Measurements from ENCODE around the gene UCK2. TPM values are rescaled to one million over a fixed set of nuclear protein-coding genes. Genes with fewer than 3 reads are reported as not detected.
A peak's percentile ranks its signal among the peaks of the same experiment; 100 is the strongest.

The UCK2 gene
- total RNA-seq, 1 donor from 2014 or later: 49.8 TPM

GRCh38 chr1:165886983-165887382, 59.6 kb downstream of the UCK2 start:
- H3K4me3 Mint-ChIP-seq (ENCODE audit: unreplicated experiment): no peak overlapping the region
- H3K27me3 Mint-ChIP-seq (ENCODE audit: unreplicated experiment): no peaks in the 10 kb centered on the region
- H3K9me3 Mint-ChIP-seq (ENCODE audit: unreplicated experiment): no peaks in the 10 kb centered on the region
- no peak overlapping the region for H3K27ac Mint-ChIP-seq (ENCODE audit: unreplicated experiment)
- H3K4me1 Mint-ChIP-seq (ENCODE audit: unreplicated experiment): peaks cover 58% of the 10 kb centered on the region
- H3K36me3 Mint-ChIP-seq (ENCODE audit: unreplicated experiment): peaks cover 7% of the 10 kb centered on the region
- no peak for TF ChIP-seq CTCF (IDR thresholded peaks at IDR 0.05)
- no peak for DNase-seq (ENCODE audit: extremely low spot score, unreplicated experiment)

GRCh38 chr1:165887877-165888551, 60.6 kb downstream of the UCK2 start:
- Mint-ChIP-seq H3K36me3 (ENCODE audit: unreplicated experiment) (peaks cover 14% of the 10 kb centered on the region), H3K9me3 (ENCODE audit: unreplicated experiment) (no peaks in the 10 kb centered on the region), H3K4me1 (ENCODE audit: unreplicated experiment) (peaks cover 61% of the 10 kb centered on the region), H3K4me3 (ENCODE audit: unreplicated experiment) (no peak overlapping the region), H3K27me3 (ENCODE audit: unreplicated experiment) (no peaks in the 10 kb centered on the region), H3K27ac (ENCODE audit: unreplicated experiment) (peak overlapping the region; percentile 21)
- no peak for DNase-seq (ENCODE audit: extremely low spot score, unreplicated experiment)
- no peak for TF ChIP-seq CTCF (IDR thresholded peaks at IDR 0.05)

GRCh38 chr1:165888552-165888920, 61.1 kb downstream of the UCK2 start:
- Mint-ChIP-seq H3K27me3 (ENCODE audit: unreplicated experiment) (no peaks in the 10 kb centered on the region), H3K27ac (ENCODE audit: unreplicated experiment) (no peak overlapping the region), H3K4me3 (ENCODE audit: unreplicated experiment) (no peak overlapping the region)

DNA sequence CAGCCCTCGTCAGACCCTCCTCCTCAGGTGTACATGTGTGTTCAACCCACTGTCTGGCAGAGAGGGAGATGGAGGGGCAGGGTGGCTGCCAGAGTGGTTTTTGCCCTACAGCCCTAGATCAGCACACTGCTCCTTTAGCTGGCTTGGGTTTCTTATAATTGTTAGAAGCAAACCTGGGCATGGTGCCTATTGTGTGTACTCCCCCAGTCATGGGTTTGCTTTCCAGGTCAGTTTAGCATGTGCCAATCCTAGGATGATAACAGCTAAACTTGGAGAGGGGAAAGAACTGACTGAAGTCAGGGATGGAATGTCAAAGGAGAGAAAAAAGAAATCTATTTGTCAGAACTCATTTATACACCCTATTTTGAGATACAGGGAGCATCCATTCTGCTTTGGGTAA, 63.3 kb downstream of the UCK2 start:
- DNase-seq (ENCODE audit: extremely low spot score, unreplicated experiment): no peak
- H3K4me3 Mint-ChIP-seq (ENCODE audit: unreplicated experiment): no peak overlapping the region
- no peaks in the 10 kb centered on the region for H3K9me3 Mint-ChIP-seq (ENCODE audit: unreplicated experiment)
- H3K27me3 Mint-ChIP-seq (ENCODE audit: unreplicated experiment): no peaks in the 10 kb centered on the region
- H3K36me3 Mint-ChIP-seq (ENCODE audit: unreplicated experiment): peaks cover 14% of the 10 kb centered on the region
- peaks cover 57% of the 10 kb centered on the region for H3K4me1 Mint-ChIP-seq (ENCODE audit: unreplicated experiment)
- H3K27ac Mint-ChIP-seq (ENCODE audit: unreplicated experiment): peak overlapping the region; percentile 98
- no peak for TF ChIP-seq CTCF (IDR thresholded peaks at IDR 0.05)

More at GRCh38 chr1:165888552-165888920, 61.1 kb downstream of the UCK2 start:
- Mint-ChIP-seq H3K4me1 (ENCODE audit: unreplicated experiment) (peaks cover 57% of the 10 kb centered on the region), H3K36me3 (ENCODE audit: unreplicated experiment) (peaks cover 14% of the 10 kb centered on the region), H3K9me3 (ENCODE audit: unreplicated experiment) (no peaks in the 10 kb centered on the region)
- no peak for TF ChIP-seq CTCF (IDR thresholded peaks at IDR 0.05)
- no peak for DNase-seq (ENCODE audit: extremely low spot score, unreplicated experiment)

- H3K9me3 Mint-ChIP-seq (ENCODE audit: unreplicated experiment): no peaks in the 10 kb centered on the region
- peaks cover 63% of the 10 kb centered on the region for H3K4me1 Mint-ChIP-seq (ENCODE audit: unreplicated experiment)
- peak overlapping the region; percentile 98 for H3K27ac Mint-ChIP-seq (ENCODE audit: unreplicated experiment)
- peak overlapping the region; percentile 10 for H3K4me3 Mint-ChIP-seq (ENCODE audit: unreplicated experiment)
- H3K36me3 Mint-ChIP-seq (ENCODE audit: unreplicated experiment): peaks cover 14% of the 10 kb centered on the region
- H3K27me3 Mint-ChIP-seq (ENCODE audit: unreplicated experiment): no peaks in the 10 kb centered on the region
- TF ChIP-seq CTCF (IDR thresholded peaks at IDR 0.05): no peak
- DNase-seq (ENCODE audit: extremely low spot score, unreplicated experiment): no peak
Measured at GRCh38 chr1:165891111-165891860, 63.9 kb downstream of the UCK2 start.

Data from osteocyte (in vitro differentiated cells).